SK-N-SH (cell line): ENCODE data around the gene SH3GLB2.

ENCODE experiments used
- CTCF ChIP-seq: fragments of 200-600 bp; sonication (generic); IDR thresholded peaks from 2 replicates; pipeline ENCODE4 v1.6.1; 2017; ENCODE audit warnings: antibody characterized with exemption, mild to moderate bottlenecking, moderate library complexity
- ELF1 ChIP-seq: IDR thresholded peaks from 2 replicates; pipeline ENCODE4 v1.4.0; 2012
- MAX ChIP-seq: IDR thresholded peaks from 2 replicates; pipeline ENCODE4 v1.4.0; 2012; ENCODE audit warnings: low read depth
- TAF1 ChIP-seq: IDR thresholded peaks from 2 replicates; pipeline ENCODE4 v1.6.1; 2012; ENCODE audit warnings: low read depth, mild to moderate bottlenecking, low read length, moderate library complexity, borderline replicate concordance

- TF ChIP-seq MAX (no peak), TAF1 (no peak), CTCF (no peak), ELF1 (no peak)
Measured at GRCh38 chr9:129054163-129054851, 26.2 kb upstream of the SH3GLB2 start.
